NCI-H1436 treated with DMSO at 0.1 percent for 48 hours (cell line): ENCODE data around the gene RAB3A.

Experiments used
- DNase-seq: peaks from one replicate; lab custom pipeline; 2025; lab: John Stamatoyannopoulos, UW

Gene RAB3A

GRCh38 chr19:18150776-18151624 is 52.8 kb downstream of the RAB3A start:
- no peak for DNase-seq

- DNase-seq: no peak
Observed at GRCh38 chr19:18149596-18149975, 54.3 kb downstream of the RAB3A start.

DNA sequence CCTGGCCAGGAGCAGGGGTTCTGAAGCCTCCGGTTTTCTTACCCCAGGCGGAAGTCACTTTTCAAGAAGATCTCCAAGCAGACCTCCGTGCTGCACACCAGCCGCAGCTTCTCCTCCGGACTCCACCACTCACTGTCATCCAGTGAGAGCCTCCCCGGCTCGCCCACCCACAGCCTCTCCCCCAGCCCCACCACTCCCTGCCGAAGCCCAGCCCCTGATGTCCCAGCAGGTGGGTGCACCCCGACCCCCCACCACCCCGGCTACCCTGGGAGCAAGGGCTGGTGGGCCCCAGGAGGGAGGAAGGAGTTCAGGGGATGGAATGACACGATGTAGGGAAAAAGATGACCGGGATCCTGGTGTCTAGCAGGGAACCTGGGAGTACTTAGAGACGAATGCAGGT is 56.4 kb downstream of the RAB3A start:
- no peak for DNase-seq
